ENCODE measurements around the gene SYT3. TPM values are rescaled to one million over a fixed set of nuclear protein-coding genes. Genes with fewer than 3 reads are reported as not detected.

The SYT3 gene
- polyA plus RNA-seq, 1 donor (not counting 4 experiments of a cell fraction or from before 2014, with no cell fraction given) = not detected

DNA sequence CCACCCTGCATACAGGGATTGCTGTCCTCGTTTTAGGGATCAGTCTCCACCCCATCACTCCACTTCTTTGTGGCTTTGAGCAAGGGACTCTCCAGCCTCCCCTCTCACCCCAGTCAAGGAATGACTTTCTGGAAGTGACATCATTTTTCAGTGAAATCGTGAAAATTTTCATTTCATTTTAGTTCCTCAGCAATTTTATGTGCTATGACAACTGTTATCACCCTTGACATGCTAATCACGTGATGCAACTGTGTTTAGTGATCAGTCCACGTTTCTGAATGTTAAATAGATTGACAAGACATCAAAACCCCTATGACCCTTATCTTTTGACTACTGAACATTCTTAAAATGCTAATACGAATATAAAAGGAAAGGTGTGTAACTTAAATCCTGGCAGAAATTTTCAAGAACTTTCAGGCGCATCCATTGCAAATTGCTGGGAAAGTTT is 17.6 kb upstream of the SYT3 start:
- H3K36me3 ChIP-seq (ENCODE audit: control insufficient read depth in 2 of 2, extremely low read depth in 1 of 2, insufficient read depth in 2 of 2, low read length in 2 of 2) = no peaks in the 10 kb centered on the region
- TF ChIP-seq, protein P1, sequence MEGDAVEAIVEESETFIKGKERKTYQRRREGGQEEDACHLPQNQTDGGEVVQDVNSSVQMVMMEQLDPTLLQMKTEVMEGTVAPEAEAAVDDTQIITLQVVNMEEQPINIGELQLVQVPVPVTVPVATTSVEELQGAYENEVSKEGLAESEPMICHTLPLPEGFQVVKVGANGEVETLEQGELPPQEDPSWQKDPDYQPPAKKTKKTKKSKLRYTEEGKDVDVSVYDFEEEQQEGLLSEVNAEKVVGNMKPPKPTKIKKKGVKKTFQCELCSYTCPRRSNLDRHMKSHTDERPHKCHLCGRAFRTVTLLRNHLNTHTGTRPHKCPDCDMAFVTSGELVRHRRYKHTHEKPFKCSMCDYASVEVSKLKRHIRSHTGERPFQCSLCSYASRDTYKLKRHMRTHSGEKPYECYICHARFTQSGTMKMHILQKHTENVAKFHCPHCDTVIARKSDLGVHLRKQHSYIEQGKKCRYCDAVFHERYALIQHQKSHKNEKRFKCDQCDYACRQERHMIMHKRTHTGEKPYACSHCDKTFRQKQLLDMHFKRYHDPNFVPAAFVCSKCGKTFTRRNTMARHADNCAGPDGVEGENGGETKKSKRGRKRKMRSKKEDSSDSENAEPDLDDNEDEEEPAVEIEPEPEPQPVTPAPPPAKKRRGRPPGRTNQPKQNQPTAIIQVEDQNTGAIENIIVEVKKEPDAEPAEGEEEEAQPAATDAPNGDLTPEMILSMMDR (optimal IDR thresholded peaks at IDR 0.05 in 1 of 3, IDR thresholded peaks at IDR 0.05 in 1 of 3, conservative IDR thresholded peaks at IDR 0.05 in 1 of 3; ENCODE audit: extremely low read depth in 1 of 3, insufficient read depth in 2 of 3, low read length in 3 of 3) = no peak
- no peak for TF ChIP-seq EZH2 (IDR thresholded peaks at IDR 0.05; ENCODE audit: low read length)
- H3K4me2 ChIP-seq (ENCODE audit: control insufficient read depth, extremely low read depth, insufficient read depth, low read depth, low read length) = no peak overlapping the region
- H3K9ac ChIP-seq (ENCODE audit: control insufficient read depth, extremely low read depth, insufficient read depth, low read length) = no peak overlapping the region
- no peaks in the 10 kb centered on the region for H3K79me2 ChIP-seq (ENCODE audit: control insufficient read depth, insufficient read depth, low read length)
- H3K9me1 ChIP-seq (ENCODE audit: control insufficient read depth, extremely low read depth, insufficient read depth, low read length) = no peaks in the 10 kb centered on the region
- H3K9me3 ChIP-seq (ENCODE audit: control insufficient read depth, low read depth, low read length) = no peaks in the 10 kb centered on the region
- no peak overlapping the region for H2AFZ ChIP-seq (ENCODE audit: control insufficient read depth, low read length)
- no peak overlapping the region for H3K27ac ChIP-seq (ENCODE audit: control insufficient read depth, insufficient read depth, low read length)
- DNase-seq (ENCODE audit: low read depth, low spot score) (no peak), FAIRE-seq (no peak)
- peaks cover 7% of the 10 kb centered on the region for H3K27me3 ChIP-seq (ENCODE audit: control insufficient read depth, extremely low read depth, insufficient read depth, low read length)
- no peaks in the 10 kb centered on the region for H3K4me1 ChIP-seq (ENCODE audit: control insufficient read depth, extremely low read depth, insufficient read depth, low read length)
- dilution Hi-C loops (cut with MboI; ENCODE audit: extremely low pct_ligation_motif_present, low sequenced_read_pairs) = no loop called here
- H4K20me1 ChIP-seq (ENCODE audit: control insufficient read depth, extremely low read depth, insufficient read depth, low read length) = no peaks in the 10 kb centered on the region
- H3K4me3 ChIP-seq (ENCODE audit: control insufficient read depth in 2 of 3, extremely low read depth in 1 of 3, insufficient read depth in 2 of 3, low read depth in 1 of 3, low read length in 3 of 3) = no peak overlapping the region

DNA sequence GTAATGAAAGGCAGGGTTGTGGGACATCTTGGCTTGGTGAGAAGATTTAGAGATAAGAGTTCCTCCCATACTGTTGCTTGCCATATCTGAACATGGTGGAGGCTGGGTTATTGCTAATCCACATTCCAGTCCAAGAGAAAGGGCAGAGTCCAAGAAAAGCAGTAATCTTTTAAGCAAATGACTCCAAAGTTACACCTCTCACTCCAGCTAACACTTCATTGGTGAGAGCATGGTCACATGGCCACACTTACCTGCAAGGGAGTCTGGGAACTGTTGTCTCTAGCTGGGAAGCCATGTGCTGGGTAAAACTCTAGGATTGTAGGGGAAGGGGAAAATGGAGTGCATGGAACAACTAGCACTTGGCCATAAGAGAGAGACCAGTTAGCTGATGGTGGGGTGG is 15.2 kb upstream of the SYT3 start:
- FAIRE-seq (no peak), DNase-seq (ENCODE audit: low read depth, low spot score) (no peak)
- Histone ChIP-seq H3K36me3 (ENCODE audit: control insufficient read depth in 2 of 2, extremely low read depth in 1 of 2, insufficient read depth in 2 of 2, low read length in 2 of 2) (no peaks in the 10 kb centered on the region), H3K4me1 (ENCODE audit: control insufficient read depth, extremely low read depth, insufficient read depth, low read length) (no peaks in the 10 kb centered on the region), H3K9ac (ENCODE audit: control insufficient read depth, extremely low read depth, insufficient read depth, low read length) (no peak overlapping the region), H3K9me1 (ENCODE audit: control insufficient read depth, extremely low read depth, insufficient read depth, low read length) (no peaks in the 10 kb centered on the region), H3K27me3 (ENCODE audit: control insufficient read depth, extremely low read depth, insufficient read depth, low read length) (peaks cover 7% of the 10 kb centered on the region), H3K27ac (ENCODE audit: control insufficient read depth, insufficient read depth, low read length) (no peak overlapping the region), H3K9me3 (ENCODE audit: control insufficient read depth, low read depth, low read length) (no peaks in the 10 kb centered on the region), H3K4me3 (ENCODE audit: control insufficient read depth in 2 of 3, extremely low read depth in 1 of 3, insufficient read depth in 2 of 3, low read depth in 1 of 3, low read length in 3 of 3) (no peak overlapping the region), H3K4me2 (ENCODE audit: control insufficient read depth, extremely low read depth, insufficient read depth, low read depth, low read length) (no peak overlapping the region), H4K20me1 (ENCODE audit: control insufficient read depth, extremely low read depth, insufficient read depth, low read length) (no peaks in the 10 kb centered on the region), H3K79me2 (ENCODE audit: control insufficient read depth, insufficient read depth, low read length) (no peaks in the 10 kb centered on the region), H2AFZ (ENCODE audit: control insufficient read depth, low read length) (no peak overlapping the region)
- no peak for TF ChIP-seq EZH2 (IDR thresholded peaks at IDR 0.05; ENCODE audit: low read length)
- TF ChIP-seq, protein P1 (optimal IDR thresholded peaks at IDR 0.05 in 1 of 3, IDR thresholded peaks at IDR 0.05 in 1 of 3, conservative IDR thresholded peaks at IDR 0.05 in 1 of 3; ENCODE audit: extremely low read depth in 1 of 3, insufficient read depth in 2 of 3, low read length in 3 of 3) = no peak
- dilution Hi-C loops (cut with MboI; ENCODE audit: extremely low pct_ligation_motif_present, low sequenced_read_pairs) = no loop called here
